NCI-H748 (cell line): ENCODE data around the gene PTPN6.

Experiments used
- DNase-seq: peaks from one replicate; lab custom pipeline; 2025; ENCODE audit not compliant: unreplicated experiment; lab: John Stamatoyannopoulos, UW

PTPN6 gene

DNA sequence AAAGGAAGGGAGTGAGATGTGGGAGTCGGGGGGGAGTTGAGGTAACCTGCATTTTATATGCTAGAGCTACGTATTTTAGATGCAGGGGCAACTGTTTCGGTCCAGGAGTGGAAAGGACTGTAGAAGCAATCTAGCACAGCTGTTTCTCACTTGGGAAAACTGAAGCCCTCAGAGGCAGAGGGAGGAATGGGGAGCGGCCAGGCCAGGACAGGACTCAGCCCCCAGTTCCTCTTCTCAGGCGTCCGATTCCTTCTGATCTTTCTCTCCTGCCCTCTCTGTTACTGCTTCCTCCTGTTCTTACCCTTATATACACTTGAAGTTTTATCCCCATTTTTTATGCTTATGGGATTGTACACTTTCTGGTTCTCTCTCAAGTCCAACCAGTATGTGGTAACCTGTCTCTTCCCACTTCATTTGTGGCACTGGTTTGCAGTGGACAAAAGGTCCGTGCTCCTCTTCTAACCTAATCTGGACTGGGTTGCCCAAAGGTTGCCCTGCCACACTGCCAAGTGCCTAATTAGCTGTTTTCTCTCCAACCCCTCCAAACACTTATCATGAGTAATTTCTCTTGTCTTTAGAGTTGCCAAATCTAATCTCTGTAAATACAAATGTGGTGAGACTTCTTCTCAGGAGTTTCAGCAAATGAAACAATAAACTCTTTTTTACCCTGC lies 50.9 kb downstream of the PTPN6 start:
- no peak for DNase-seq

DNA sequence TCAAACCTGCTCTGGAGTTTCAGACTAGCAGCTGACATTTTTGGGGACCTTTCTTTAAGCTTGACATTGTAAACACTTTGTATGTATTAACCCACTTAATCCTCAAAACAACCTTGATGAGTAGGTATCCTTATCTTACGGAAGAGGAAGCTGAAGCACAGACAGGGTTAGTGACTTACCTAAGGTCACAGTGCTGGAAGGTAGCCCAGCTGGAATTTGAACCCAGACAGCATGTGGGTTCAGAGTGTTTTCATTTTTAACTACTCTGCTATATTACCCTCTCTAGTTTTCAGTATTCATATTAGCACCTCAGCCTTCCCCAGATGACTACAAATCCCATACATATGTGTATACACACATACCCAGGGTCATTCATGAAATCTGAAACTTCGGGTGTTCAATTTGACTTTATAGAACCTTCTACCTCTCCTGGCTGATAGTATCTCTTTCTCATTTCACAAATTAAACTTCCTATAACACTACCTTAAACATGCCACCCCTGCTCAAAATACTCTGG lies 53.2 kb downstream of the PTPN6 start:
- DNase-seq: no peak

DNA sequence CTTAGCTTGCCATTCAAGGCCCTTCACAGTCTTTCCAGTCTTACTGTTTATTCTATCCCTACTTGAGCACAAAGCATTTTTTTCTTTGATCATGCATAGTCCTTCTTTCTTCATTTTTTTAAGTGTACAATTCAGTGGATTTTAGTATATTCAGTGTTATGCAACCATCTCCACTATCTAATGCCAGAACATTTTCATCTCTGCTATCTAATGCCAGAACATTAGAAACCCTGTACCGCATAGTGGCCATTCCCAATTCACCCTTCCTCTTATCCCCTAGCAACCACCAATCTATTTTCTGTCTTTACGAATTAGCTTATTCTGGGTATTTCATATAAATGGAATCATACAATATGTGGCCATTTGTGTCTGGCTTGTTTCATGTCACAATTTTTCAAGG lies 53.7 kb downstream of the PTPN6 start:
- no peak for DNase-seq

DNA sequence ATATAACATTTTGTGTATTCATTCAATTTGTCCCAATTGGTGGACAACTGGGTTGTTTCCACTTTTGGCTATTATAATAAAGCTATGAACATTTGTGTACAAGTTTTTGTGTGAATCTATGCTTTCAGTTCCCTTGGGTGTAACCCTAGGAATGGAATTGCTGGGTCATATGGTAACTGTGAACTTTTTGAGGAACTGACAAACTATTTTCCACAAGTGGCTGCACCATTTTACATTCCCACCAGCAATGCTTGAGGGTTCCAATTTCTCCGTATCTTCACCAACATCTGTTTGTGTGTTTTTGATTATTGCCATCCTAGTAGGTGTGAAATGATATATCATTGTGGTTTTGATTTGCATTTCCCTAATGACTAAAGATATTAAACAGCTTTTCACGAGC lies 54.2 kb downstream of the PTPN6 start:
- DNase-seq: no peak

DNA sequence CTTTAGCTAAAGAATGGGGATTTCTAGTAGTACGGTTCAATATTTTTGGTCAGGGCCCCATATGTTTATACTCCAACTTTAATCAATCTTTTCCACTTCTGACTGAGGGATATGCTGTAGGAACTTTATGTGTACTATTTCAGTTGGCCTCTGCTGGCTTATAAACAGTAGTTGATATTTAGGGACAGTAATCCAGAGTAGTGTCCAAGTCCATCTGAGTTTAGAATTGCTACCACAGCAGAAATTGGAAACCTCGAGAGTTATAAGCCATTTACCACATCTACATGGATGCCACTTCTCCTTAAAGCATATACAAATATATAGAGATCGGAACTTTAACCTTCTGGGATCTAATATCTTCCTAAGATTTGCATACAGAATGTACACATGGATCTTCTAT lies 55.5 kb downstream of the PTPN6 start:
- no peak for DNase-seq

DNA sequence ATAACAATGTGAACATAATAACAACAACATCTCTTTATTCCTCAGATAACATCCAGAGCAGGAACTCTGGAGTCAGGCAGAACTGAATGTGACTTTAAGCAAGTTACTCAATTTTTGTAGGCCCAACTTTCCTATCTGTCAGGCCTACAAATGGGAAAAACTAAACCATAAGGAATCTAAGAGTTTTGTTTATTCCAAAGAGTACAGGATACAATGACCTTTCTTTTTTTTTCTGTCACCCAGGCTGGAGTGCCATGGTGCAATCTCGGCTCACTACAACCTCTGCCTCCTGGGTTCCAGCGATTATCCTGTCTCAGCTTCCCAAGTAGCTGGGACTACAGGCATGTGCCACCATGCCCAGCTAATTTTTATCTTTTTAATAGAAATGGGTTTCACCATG lies 57.7 kb downstream of the PTPN6 start:
- DNase-seq: no peak

DNA sequence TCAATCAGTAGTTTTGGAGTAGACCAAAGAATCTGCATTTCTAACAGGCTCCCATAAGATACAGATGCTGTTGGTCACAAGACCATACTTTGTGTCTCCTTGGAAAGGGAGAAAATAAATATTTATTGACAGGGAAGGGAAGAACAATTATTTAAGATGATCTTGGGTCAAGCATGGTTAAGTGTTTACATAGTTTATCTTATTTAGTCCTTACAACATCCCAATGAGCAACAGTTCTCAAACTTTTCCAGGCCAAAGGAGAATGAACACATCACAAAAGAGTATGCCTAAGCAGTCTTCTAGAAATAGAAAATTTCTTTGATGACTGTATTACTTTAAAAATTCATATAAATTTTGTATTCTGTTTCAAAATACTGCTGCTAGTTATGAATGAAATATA lies 58.4 kb downstream of the PTPN6 start:
- no peak for DNase-seq
